Esophagus squamous epithelium (tissue), 5 donors: Measurements from ENCODE around the gene BPIFA2. TPM values are rescaled to one million over a fixed set of nuclear protein-coding genes. Genes with fewer than 3 reads are reported as not detected.

Source experiments
- DNase-seq: peaks from one replicate; lab custom pipeline; 2025; lab: John Stamatoyannopoulos, UW
- H3K27ac ChIP-seq, 4 donors: fragments of 200-600 bp; sonication (generic); one replicate each; pipeline ENCODE4 v1.5.1; 2016 to 2019; ENCODE audit warnings: mild to moderate bottlenecking in 1 of 4
- H3K27me3 ChIP-seq, 4 donors: fragments of 200-600 bp; sonication (generic); 1 replicate in 3 of 4; 2 replicates in 1 of 4; pipeline versions ENCODE4 v1.5.1 to v1.6.0; 2017 to 2021; ENCODE audit warnings: antibody characterized with exemption in 1 of 4
- H3K36me3 ChIP-seq, 3 donors: fragments of 200-600 bp; sonication (generic); one replicate each; pipeline ENCODE4 v1.5.1; 2016 to 2019
- H3K4me1 ChIP-seq, 3 donors: fragments of 200-600 bp; sonication (generic); one replicate each; pipeline ENCODE4 v1.5.1; 2017 to 2019
- H3K4me3 ChIP-seq, 4 donors: fragments of 200-600 bp; sonication (generic); 1 replicate in 3 of 4; 2 replicates in 1 of 4; pipeline ENCODE4 v1.5.1; 2016 to 2019; ENCODE audit warnings: mild to moderate bottlenecking in 2 of 4, moderate library complexity in 1 of 4
- H3K9me3 ChIP-seq, 3 donors: fragments of 200-600 bp; sonication (generic); one replicate each; pipeline ENCODE4 v1.5.1; 2016 to 2019
- POLR2A ChIP-seq, 4 donors: fragments of 450-650 bp; IDR thresholded peaks; one replicate each; pipeline ENCODE4 v1.6.1; 2017; ENCODE audit warnings: antibody characterized with exemption in 4 of 4, mild to moderate bottlenecking in 4 of 4, moderate library complexity in 3 of 4
- WGBS, 2 donors: methylation state at CpG; one replicate each; pipeline ENCODE4 v1.1.5; 2018; 5-methylcytosine and 5-hydroxymethylcytosine counted together
- intact Hi-C: fragments of 100-400 bp; cut with DNase I; formaldehyde crosslinking; loops from one replicate; pipeline ENCODE4 v1.15.0; 2022
- total RNA-seq, 4 donors: library from RNA; depleted of rRNA; stranded (reverse); fragments of >200 nt; gene quantifications; one replicate each; pipeline ENCODE4 v1.1.0, GENCODE V29; 2016
- TF ChIP-seq, protein P1 (sequence below), 6 experiments: fragments of 450-650 bp in 4 of 6; fragments of 200-600 bp in 2 of 6; sonication (generic) in 2 of 6; IDR thresholded peaks; one replicate each; pipeline ENCODE4 v1.5.1; 2016 to 2019; ENCODE audit warnings: antibody characterized with exemption in 6 of 6, mild to moderate bottlenecking in 4 of 6, moderate library complexity in 4 of 6
- donor health status: DM: yes; HTN: yes; CAD: no.

Gene BPIFA2
- total RNA-seq, 4 donors from 2014 or later, result not detected

GRCh38 chr20:33191955-33192354 is 24.0 kb downstream of the BPIFA2 start:
- Histone ChIP-seq H3K4me1 (no peaks in the 10 kb centered on the region), H3K27ac (peak overlapping the region in 1 of 4 donors; percentile 33), H3K27me3 (peaks cover 0 to 45% (median 0%) of the 10 kb centered on the region in 4 donors), H3K9me3 (no peaks in the 10 kb centered on the region), H3K36me3 (no peaks in the 10 kb centered on the region), H3K4me3 (no peak overlapping the region)
- DNase-seq, result no peak
- TF ChIP-seq POLR2A (IDR thresholded peaks at IDR 0.05), result no peak
- intact Hi-C loops, result no loop called here
- 53 to 78% methylated on average over 1 of the region's 1 CpG for WGBS, 2 donors

- Histone ChIP-seq H3K4me3 (no peak overlapping the region), H3K4me1 (no peaks in the 10 kb centered on the region), H3K36me3 (no peaks in the 10 kb centered on the region), H3K27me3 (peaks cover 0 to 49% (median 0%) of the 10 kb centered on the region in 4 donors), H3K9me3 (no peaks in the 10 kb centered on the region), H3K27ac (peak overlapping the region in 1 of 4 donors; percentile 46)
- no peak for DNase-seq
- TF ChIP-seq, protein P1, sequence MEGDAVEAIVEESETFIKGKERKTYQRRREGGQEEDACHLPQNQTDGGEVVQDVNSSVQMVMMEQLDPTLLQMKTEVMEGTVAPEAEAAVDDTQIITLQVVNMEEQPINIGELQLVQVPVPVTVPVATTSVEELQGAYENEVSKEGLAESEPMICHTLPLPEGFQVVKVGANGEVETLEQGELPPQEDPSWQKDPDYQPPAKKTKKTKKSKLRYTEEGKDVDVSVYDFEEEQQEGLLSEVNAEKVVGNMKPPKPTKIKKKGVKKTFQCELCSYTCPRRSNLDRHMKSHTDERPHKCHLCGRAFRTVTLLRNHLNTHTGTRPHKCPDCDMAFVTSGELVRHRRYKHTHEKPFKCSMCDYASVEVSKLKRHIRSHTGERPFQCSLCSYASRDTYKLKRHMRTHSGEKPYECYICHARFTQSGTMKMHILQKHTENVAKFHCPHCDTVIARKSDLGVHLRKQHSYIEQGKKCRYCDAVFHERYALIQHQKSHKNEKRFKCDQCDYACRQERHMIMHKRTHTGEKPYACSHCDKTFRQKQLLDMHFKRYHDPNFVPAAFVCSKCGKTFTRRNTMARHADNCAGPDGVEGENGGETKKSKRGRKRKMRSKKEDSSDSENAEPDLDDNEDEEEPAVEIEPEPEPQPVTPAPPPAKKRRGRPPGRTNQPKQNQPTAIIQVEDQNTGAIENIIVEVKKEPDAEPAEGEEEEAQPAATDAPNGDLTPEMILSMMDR (IDR thresholded peaks at IDR 0.05), result no peak
- TF ChIP-seq POLR2A (IDR thresholded peaks at IDR 0.05), result no peak
- WGBS, 2 donors, result 31 to 60% methylated on average over 6 to 8 of the region's 8 CpGs
- intact Hi-C loops, result no loop called here
Observed at GRCh38 chr20:33192912-33193501, 25.0 kb downstream of the BPIFA2 start.

- no peak for TF ChIP-seq POLR2A (IDR thresholded peaks at IDR 0.05)
- TF ChIP-seq, protein P1 (IDR thresholded peaks at IDR 0.05), result no peak
- no peak for DNase-seq
- intact Hi-C loops, result no loop called here
- no peaks in the 10 kb centered on the region for H3K9me3 ChIP-seq
- no peaks in the 10 kb centered on the region for H3K4me1 ChIP-seq
- peaks cover 0 to 78% (median 0%) of the 10 kb centered on the region in 4 donors for H3K27me3 ChIP-seq
- no peak overlapping the region for H3K4me3 ChIP-seq
- no peak overlapping the region for H3K27ac ChIP-seq
- no peaks in the 10 kb centered on the region for H3K36me3 ChIP-seq
- 81 to 88% methylated on average over 2 to 3 of the region's 3 CpGs for WGBS, 2 donors
Observed at GRCh38 chr20:33199026-33199425, 31.1 kb downstream of the BPIFA2 start.

DNA sequence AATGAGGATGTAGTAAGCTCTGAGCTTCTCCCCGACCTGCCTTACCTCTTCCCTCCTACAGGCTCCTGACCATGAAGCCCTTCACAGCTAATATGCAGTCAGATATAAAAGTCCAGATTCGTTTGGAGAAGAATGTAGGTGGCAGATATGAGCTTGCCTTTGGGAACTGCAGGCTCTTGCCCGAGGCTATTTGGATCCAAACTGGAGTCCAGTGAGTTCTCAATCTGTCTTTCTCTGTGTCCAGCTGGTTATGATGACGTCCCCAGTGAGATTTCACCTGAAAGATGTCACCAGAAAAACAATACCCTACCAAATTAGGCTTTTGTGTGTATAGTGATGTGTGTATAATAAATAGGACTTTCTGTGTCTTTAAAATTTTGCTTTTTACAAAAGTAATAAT is 34.5 kb downstream of the BPIFA2 start:
- no peak for DNase-seq
- no peak for TF ChIP-seq POLR2A (IDR thresholded peaks at IDR 0.05)
- TF ChIP-seq, protein P1 (IDR thresholded peaks at IDR 0.05), result no peak
- H3K27me3 ChIP-seq, result peaks cover 0 to 91% (median 0%) of the 10 kb centered on the region in 4 donors
- no peak overlapping the region for H3K27ac ChIP-seq
- H3K9me3 ChIP-seq, result no peaks in the 10 kb centered on the region
- H3K4me1 ChIP-seq, result no peaks in the 10 kb centered on the region
- no peaks in the 10 kb centered on the region for H3K36me3 ChIP-seq
- H3K4me3 ChIP-seq, result no peak overlapping the region
- 34 to 43% methylated on average over 4 of the region's 4 CpGs for WGBS, 2 donors
- intact Hi-C loops, result no loop called here

GRCh38 chr20:33203444-33203843 is 35.5 kb downstream of the BPIFA2 start:
- Histone ChIP-seq H3K4me3 (no peak overlapping the region), H3K36me3 (no peaks in the 10 kb centered on the region), H3K27ac (no peak overlapping the region), H3K9me3 (no peaks in the 10 kb centered on the region), H3K27me3 (peaks cover 0 to 88% (median 0%) of the 10 kb centered on the region in 4 donors), H3K4me1 (no peaks in the 10 kb centered on the region)
- no peak for TF ChIP-seq POLR2A (IDR thresholded peaks at IDR 0.05)
- TF ChIP-seq, protein P1 (IDR thresholded peaks at IDR 0.05), result no peak
- no peak for DNase-seq
- intact Hi-C loops, result no loop called here
- 75 to 76% methylated on average over 3 of the region's 3 CpGs for WGBS, 2 donors
